NCI-H1417 treated with DMSO at 0.1 percent for 48 hours (cell line): ENCODE measurements around the gene PLIN3.
"Not testable (repeated sequence)": the region's sequence is repeated elsewhere in the genome, so short reads cannot be mapped to it uniquely, and the experiment has no call there.

Source experiments
- DNase-seq: peaks from one replicate; lab custom pipeline; 2025; lab: John Stamatoyannopoulos, UW

PLIN3 gene

DNA sequence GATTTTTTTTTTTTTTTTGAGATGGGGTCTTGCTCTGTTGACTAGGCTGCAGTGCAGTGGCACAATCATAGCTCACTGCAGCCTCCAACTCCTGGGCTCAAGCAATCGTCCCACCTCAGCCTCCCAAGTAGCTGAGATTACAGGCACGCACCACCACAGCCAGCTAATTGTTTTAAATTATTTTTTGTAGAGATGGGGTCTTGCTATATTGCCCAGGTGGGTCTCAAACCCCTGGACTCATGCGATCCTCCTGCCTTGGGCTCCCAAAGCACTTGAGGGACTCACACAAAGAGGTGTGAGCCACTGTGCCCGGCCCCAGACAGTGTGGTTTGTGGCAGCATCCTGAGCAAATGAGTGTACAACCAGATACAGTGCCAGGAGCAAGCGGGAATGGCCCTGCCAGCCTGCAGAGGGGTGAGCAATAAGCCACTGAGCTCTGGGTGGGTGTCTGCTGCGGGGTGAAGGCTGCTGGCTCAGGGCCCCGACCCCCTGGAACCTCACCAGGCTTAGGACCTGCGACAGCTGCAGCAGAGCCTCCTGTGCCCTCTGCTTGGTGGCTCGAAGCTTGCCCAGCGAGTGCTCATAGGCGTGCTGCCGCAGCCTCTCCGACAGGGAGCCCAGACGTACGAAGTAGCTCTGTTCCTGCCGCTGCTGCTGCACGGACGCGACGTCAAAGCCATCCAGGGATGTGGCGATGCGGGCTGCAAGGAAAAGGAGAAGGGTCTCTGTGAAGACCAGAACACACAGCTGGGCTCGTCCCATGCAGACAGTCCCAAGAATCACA lies 20.1 kb downstream of the PLIN3 start:
- no peak for DNase-seq

DNA sequence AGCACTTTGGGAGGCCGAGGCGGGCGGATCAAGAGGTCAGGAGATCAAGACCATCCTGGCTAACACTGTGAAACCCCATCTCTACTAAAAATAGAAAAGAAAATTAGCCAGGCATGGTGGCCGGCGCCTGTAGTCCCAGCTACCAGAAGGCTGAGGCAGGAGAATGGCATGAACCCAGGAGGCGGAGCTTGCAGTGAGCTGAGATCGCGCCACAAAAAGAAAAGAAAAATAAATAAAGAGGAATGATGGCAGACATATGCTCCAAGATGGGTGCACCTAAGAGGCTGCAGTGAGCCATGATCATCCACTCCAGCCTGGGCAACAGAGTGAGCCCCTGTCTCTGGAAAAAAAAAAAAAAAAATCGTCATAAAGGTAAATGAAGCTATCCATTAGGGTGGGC lies 21.5 kb downstream of the PLIN3 start:
- DNase-seq: not testable (repeated sequence)

DNA sequence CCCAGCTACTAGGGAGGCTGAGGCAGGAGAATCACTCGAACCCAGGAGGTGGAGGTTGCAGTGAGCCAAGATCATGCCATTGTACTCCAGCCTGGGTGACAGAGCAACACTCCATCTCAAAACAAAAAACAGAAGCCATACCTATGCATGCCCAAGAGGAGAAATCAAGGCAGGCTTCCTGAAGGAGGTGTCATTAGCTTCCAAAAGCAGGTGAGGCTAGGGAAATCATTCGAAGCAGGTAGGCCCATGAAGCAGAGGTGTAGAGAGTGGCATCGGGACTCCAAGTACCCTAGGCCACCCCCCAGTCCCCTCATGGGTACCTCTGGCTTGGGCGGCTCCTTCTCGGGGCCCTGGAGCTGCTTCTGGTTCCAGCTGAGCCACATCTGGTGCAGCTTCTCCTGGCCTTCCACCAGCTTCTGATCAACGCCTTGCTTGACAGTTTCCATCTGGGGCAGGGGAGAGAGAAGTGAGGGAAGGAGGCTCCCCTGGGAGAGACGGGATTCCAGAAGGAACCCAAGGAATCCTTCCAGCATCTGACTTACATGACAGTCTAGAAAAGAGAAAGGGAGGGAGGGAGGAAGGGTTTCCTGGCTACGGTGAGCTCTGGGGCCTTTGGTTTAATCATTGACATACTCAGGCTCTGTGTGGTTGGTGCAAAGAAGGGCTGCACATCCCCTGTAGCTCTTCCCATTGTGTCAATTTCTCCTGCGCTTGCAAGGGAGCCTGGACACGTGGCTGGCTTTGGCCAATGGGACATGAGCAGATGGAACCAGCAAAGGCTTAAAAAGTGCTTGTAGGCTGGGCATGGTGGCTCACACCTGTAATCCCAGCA lies 22.9 kb downstream of the PLIN3 start:
- DNase-seq: no peak

DNA sequence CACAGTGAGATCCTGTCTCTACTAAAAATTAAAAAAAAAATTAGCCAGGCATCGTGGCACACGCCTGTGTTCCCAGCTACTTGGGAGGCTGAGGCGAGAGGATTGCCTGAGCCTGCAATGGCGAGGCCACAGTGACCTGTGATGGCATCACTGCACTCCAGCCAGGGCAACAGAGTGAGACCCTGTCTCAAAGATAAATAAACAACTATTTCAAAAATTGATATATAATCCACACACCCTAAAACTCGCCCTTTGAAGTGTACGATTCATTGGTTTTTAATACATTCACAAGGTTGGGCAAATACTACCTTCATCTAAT lies 23.9 kb downstream of the PLIN3 start:
- no peak for DNase-seq

- DNase-seq: no peak
Observed at GRCh38 chr19:4839192-4839591, 28.3 kb downstream of the PLIN3 start.

DNA sequence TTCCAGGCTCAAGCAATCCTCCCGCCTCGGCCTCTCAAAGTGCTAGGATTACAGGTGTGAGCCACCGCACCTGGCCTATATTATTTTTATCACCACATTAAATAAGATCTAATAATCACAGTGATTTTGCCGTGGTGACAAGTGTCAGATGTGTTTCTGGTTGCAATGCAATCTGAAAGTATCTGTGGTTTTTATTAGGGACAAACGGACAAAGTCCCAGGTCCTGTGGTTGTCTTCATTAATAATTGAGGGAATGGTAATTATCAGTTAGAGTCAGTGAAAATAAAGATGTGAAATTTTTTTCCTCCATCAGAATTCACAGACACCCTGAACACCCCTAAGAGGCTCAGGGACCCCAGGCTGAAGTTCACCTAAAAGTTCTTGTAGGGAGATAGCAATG lies 34.7 kb downstream of the PLIN3 start:
- no peak for DNase-seq

GRCh38 chr19:4831979-4832340 lies 35.5 kb downstream of the PLIN3 start:
- DNase-seq: not testable (repeated sequence)

- no peak for DNase-seq
Observed at GRCh38 chr19:4831304-4831978, 36.0 kb downstream of the PLIN3 start, which contains the start of gene TICAM1. TICAM1 (minus strand) TSS chr19:4831712; CDS start chr19:4818377, 13,335 bp downstream.

GRCh38 chr19:4830768-4831265 lies 36.6 kb downstream of the PLIN3 start:
- DNase-seq: no peak

DNA sequence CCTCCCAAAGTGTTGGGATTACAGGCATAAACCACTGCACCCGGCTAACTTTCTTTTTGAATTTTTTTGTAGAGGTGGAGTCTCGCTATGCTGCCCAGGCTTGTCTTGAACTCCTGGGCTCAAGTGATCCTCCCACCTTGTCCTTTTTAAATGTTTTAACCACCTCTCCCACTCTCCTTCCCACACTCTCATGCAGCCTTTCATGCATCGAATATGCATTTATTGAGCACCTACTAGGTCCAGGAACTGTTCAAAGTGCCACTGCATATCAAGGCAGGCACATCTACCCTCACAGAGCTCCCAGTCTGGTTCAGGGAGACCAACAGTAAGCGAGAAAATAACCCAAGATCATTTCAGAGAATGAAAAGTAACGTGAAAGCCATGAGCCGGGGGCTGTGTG lies 37.1 kb downstream of the PLIN3 start:
- DNase-seq: no peak

GRCh38 chr19:4829001-4829712 lies 38.3 kb downstream of the PLIN3 start:
- no peak for DNase-seq

DNA sequence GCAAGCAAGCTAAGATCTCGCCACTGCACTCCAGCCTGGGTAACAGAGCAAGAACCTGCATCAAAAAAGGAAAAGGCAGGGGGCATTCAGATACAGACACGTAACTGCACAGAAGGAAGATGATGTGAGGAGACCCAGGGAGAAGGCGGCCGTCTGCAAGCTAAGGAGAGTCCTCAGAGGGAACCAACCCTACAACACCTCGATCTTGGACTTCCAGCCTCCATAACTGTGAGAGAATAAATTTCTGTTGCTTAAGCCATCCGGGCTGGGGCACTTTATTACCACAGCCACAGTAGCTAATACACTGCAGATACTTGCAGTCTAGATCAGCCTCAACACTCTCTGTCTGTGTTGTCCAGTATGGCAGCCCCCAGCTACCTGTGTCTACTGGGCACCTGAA lies 43.9 kb downstream of the PLIN3 start:
- no peak for DNase-seq

DNA sequence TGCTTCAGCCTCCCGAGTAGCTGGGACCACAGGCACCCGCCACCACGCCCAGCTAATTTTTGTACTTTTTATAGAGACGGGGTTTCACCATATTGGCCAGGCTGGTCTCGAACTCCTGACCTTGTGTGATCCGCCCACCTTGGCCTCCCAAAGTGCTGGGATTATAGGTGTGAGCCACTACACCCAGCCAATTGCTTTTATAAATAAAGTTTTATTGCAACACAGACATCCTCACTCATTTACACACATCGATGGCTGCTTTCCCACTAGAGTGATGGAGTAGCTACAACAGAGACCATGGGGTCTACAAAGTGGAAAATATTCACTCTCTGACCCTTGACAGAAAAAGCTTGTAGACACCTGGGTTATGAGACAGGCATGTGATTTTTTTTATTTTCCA lies 45.1 kb downstream of the PLIN3 start:
- not testable (repeated sequence) for DNase-seq

DNA sequence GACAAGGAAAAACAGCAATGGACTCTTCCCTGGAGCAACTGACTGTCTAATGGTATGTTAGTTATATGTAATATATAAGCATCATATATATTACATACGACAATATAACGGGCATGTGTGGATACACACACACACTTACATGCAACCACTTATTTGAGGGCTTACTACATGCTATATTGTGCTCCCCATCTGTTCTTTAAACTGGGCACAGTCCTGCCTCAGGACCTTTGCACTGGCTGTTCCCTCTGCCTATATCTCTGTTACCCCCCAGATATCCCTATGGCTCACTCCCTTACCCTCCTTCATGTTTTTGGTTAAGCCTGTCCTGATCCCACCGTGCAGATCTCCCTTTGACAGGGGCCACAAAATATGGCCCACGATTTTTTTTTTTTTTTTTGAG lies 46.2 kb downstream of the PLIN3 start:
- DNase-seq: no peak

DNA sequence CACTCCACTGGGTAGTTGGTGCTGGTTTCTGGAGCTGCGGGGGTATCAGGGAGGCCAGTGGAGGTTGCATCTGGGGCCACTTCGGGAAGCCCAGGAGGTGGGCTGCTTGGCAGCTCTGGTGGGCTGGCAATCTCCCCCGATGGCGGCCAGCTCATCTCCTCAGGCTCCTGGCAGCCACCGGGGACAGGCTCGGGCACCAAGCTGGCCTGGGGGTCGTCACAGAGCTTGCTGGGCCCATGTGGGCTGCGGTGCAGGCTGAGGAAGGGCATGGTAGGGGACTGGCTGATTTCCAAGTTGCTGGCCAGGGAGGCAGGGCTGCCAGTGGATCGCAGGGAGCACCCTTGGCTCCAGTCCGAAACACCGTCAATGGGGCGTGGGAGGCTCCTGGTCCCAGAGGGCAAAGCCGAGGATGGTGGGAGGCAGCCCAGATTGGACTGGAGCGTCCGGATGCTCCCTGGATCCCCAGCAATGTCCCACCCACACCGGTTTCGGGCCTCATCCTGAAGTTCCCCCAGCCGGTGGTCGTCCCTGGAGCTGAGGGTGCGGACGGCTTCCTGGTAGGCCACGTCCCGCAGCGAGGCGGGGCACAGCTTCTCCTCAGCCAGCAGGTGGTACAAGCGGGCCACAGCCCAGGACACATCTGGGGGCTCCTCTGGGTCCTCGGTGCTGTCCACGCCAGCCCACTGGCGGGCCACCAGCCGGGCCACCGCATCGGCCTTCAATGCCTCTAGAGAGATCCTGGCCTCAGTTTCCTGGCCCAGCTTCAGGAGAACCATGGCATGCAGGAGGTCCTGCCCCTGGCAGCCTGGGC lies 49.8 kb downstream of the PLIN3 start:
- no peak for DNase-seq

- DNase-seq: no peak
Observed at GRCh38 chr19:4816950-4817278, 50.6 kb downstream of the PLIN3 start.

- DNase-seq: no peak
Observed at GRCh38 chr19:4816202-4816949, 51.1 kb downstream of the PLIN3 start.

- peak; percentile 48 for DNase-seq
Observed at GRCh38 chr19:4815426-4816201, 51.9 kb downstream of the PLIN3 start.

DNA sequence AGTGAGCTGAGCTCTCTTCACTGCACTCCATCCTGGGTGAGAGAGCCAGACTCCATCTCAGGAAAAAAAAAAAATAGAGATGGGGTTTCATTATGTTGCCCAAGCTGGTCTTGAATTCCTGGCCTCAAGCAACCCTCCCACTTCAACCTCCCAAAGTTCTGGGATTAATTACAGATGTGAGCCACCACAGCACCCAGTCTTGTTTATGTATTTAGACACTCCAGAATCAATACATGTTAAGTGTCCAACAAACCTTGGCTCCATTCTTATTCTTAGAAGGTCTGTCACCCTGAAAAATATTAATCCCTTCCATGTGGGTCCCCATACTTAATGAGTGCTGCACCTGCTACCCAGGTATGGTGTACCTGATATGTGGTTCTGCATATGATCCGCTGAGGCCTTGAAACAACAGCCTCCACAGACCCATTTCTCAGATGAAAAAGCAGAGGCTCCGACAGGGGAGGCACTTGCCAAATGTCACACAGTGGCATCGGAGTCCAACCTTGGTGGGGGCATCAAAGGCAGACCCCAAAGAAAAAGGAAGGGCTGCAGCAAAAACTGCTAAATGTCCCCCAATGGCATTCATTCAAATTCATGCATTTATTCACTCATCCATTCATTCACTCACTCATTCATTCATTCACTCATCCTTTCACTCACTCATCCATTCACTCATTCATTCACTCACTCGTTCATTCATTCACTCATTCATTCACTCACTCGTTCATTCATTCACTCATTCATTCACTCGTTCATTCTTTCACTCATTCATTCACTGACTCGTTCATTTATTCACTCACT lies 52.6 kb downstream of the PLIN3 start:
- no peak for DNase-seq
